A673 (cell line): ENCODE results near the gene IGLL5. TPM values are rescaled to one million over a fixed set of nuclear protein-coding genes. Genes with fewer than 3 reads are reported as not detected.

Experiments used
- BruUV-seq: library from RNA; stranded (reverse); fragments of 400-500 nt; replicated peaks from 2 replicates; lab custom pipeline; 2021; lab: Mats Ljungman, UMichigan
- CTCF ChIA-PET: fragments of 300-600 bp; sonication (Branson Sonifier 250); formaldehyde crosslinking; loops from one replicate; lab custom pipeline; 2022; ENCODE audit warnings: antibody characterized with exemption; lab: Charles Lee
- POLR2A ChIA-PET: fragments of 300-600 bp; sonication (Branson Sonifier 250); formaldehyde crosslinking; loops from one replicate; lab custom pipeline; 2022; ENCODE audit warnings: antibody characterized with exemption; ENCODE audit not compliant: low non-redundant PET; lab: Charles Lee
- DNase-seq: peaks from one replicate; pipeline ENCODE4 v3.0.0-alpha.2; 2015; ENCODE audit warnings: low spot score
- H3K27ac ChIP-seq: fragments of 200-600 bp; sonication (generic); 2 replicates; pipeline ENCODE4 v1.5.1; 2016; ENCODE audit warnings: mixed run types, low read depth, mild to moderate bottlenecking, mixed read lengths, antibody characterized with exemption, low read length; ENCODE audit not compliant: poor library complexity, severe bottlenecking
- H3K27me3 ChIP-seq: fragments of 200-600 bp; sonication (generic); replicated peaks from 2 replicates; pipeline ENCODE4 v1.6.1; 2017; ENCODE audit warnings: mixed run types, low read depth, mild to moderate bottlenecking, mixed read lengths, antibody characterized with exemption, low read length; ENCODE audit not compliant: insufficient read depth, poor library complexity
- H3K36me3 ChIP-seq: fragments of 200-600 bp; sonication (generic); 2 replicates; pipeline ENCODE4 v1.6.1; 2016; ENCODE audit warnings: mixed run types, mild to moderate bottlenecking, mixed read lengths, antibody characterized with exemption, low read length; ENCODE audit not compliant: insufficient read depth, poor library complexity, severe bottlenecking
- H3K4me1 ChIP-seq: fragments of 200-600 bp; sonication (generic); 2 replicates; pipeline ENCODE4 v1.6.1; 2017; ENCODE audit warnings: mixed run types, mild to moderate bottlenecking, mixed read lengths, antibody characterized with exemption, low read length; ENCODE audit not compliant: insufficient read depth, poor library complexity, severe bottlenecking
- H3K4me3 ChIP-seq: fragments of 200-600 bp; sonication (generic); 2 replicates; pipeline ENCODE4 v1.5.1; 2016; ENCODE audit warnings: low read depth, mixed run types, mild to moderate bottlenecking, mixed read lengths, low read length; ENCODE audit not compliant: poor library complexity, severe bottlenecking
- H3K9me3 ChIP-seq: fragments of 200-600 bp; sonication (generic); 2 replicates; pipeline ENCODE4 v1.6.1; 2016; ENCODE audit warnings: mixed run types, low read depth, mild to moderate bottlenecking, mixed read lengths, antibody characterized with exemption, low read length; ENCODE audit not compliant: poor library complexity, severe bottlenecking
- EZH2 ChIP-seq: fragments of 200-600 bp; sonication (generic); IDR thresholded peaks from 2 replicates; pipeline ENCODE4 v1.6.1; 2017; ENCODE audit warnings: borderline replicate concordance, low read depth, mild to moderate bottlenecking, mixed read lengths, antibody characterized with exemption, low read length; ENCODE audit not compliant: poor library complexity, severe bottlenecking
- intact Hi-C: fragments of 100-400 bp; cut with micrococcal nuclease; formaldehyde crosslinking; loops from one replicate; pipeline ENCODE4 v1.10.0; 2022; ENCODE audit not compliant: unreplicated experiment
- total RNA-seq: library from RNA; stranded (reverse); gene quantifications from 2 replicates; pipeline ENCODE4 v1.2.3, GENCODE V29; 2021
- TF ChIP-seq, protein P1 (sequence below): fragments of 300-800, 200-600 bp; sonication (generic); conservative IDR thresholded peaks from 2 replicates; pipeline ENCODE4 v1.5.1; 2017; ENCODE audit warnings: low read depth, mild to moderate bottlenecking, antibody characterized with exemption, low read length, moderate library complexity, mixed read lengths

The IGLL5 gene
- total RNA-seq, 1 experiment from 2014 or later = not detected

DNA sequence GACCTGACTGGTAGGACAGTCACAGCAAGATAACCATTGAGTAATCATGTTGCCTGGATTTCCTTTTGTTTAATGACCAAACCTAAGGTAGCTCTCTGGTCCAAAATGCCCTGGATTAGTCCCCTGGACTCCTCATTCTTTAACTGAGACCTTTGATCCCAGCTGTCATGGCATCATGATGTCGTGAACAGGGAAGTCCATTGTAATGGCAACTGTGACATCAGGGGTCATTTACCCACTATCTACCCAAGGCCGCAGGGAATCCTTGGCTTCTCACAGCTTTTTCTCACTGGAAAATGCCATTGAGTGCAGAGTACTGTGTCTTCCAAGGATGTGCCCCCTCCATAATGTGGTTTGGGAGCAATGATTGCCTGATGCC lies 29.1 kb upstream of the IGLL5 start:
- Histone ChIP-seq H3K27ac (no peak overlapping the region), H3K4me3 (no peak overlapping the region), H3K27me3 (peaks cover 36% of the 10 kb centered on the region), H3K36me3 (no peaks in the 10 kb centered on the region), H3K9me3 (no peaks in the 10 kb centered on the region), H3K4me1 (no peaks in the 10 kb centered on the region)
- intact Hi-C loops = loop anchor here (10.0 kb wide), 1 partner anchor 266 kb away; no protein-coding TSS in a partner anchor
- ChIA-PET CTCF (no interaction called here), POLR2A (no interaction called here)
- DNase-seq = no peak
- BruUV-seq = no TSS peak
- TF ChIP-seq EZH2 = no peak
- TF ChIP-seq, protein P1, sequence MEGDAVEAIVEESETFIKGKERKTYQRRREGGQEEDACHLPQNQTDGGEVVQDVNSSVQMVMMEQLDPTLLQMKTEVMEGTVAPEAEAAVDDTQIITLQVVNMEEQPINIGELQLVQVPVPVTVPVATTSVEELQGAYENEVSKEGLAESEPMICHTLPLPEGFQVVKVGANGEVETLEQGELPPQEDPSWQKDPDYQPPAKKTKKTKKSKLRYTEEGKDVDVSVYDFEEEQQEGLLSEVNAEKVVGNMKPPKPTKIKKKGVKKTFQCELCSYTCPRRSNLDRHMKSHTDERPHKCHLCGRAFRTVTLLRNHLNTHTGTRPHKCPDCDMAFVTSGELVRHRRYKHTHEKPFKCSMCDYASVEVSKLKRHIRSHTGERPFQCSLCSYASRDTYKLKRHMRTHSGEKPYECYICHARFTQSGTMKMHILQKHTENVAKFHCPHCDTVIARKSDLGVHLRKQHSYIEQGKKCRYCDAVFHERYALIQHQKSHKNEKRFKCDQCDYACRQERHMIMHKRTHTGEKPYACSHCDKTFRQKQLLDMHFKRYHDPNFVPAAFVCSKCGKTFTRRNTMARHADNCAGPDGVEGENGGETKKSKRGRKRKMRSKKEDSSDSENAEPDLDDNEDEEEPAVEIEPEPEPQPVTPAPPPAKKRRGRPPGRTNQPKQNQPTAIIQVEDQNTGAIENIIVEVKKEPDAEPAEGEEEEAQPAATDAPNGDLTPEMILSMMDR = no peak

DNA sequence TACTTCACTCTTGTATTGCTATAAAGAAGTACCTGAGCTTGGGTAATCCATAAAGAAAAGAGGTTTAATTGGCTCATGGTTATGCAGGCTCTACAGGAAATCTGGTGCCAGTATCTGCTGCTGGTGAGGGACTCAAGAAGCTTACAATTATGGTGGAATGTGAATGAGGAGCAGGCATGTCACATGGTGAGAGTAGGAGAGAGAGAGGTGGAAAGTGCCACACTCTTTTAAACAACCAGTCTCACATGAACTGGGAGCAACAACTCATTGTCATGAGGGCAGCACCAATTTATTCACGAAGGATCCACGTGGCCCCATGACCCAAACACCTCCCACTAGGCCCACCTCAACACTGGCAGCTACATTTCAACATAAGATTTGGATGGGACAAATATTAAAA lies 24.6 kb upstream of the IGLL5 start:
- H3K4me1 ChIP-seq = no peaks in the 10 kb centered on the region
- no peaks in the 10 kb centered on the region for H3K36me3 ChIP-seq
- H3K27ac ChIP-seq = no peak overlapping the region
- peaks cover 34% of the 10 kb centered on the region for H3K27me3 ChIP-seq
- CTCF ChIA-PET = no interaction called here
- no peak overlapping the region for H3K4me3 ChIP-seq
- BruUV-seq = no TSS peak
- no peak for TF ChIP-seq EZH2
- TF ChIP-seq, protein P1 = no peak
- POLR2A ChIA-PET = no interaction called here
- H3K9me3 ChIP-seq = no peaks in the 10 kb centered on the region
- intact Hi-C loops = no loop called here
- no peak for DNase-seq

DNA sequence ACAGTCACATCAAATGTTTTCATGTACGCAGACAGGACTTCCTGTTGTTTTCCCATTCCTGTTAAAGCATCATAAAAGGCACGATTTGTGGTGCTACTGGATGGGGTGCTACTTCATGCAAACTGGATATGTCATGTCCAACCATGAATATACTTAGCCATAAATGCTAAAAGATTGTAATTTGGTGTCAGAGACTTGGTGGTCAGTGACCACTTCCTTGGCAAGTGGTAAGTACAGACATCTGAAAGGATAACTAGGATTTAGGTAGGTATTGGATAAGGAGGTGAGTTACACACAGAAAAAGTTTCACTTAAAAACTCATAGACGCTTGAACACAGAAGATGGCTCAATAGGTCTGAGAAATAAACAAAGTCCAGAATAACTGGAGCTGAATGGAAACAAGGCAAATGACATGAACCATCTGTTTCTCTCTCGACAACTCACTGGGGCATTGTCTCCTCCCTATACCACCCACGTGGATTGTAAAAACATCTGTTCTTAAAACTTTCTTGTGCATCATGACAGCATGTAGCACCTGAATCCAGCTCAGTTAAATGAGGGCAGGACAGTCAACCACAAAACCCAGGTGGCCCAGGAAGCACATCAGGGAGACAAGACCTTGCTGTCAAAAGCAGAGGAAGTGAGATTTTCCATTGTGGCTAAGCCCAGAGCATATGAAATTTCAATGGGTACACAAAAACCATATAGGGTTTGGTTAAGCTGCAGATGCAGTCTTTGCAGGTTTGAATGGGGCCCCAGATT lies 22.1 kb upstream of the IGLL5 start:
- ChIA-PET POLR2A (no interaction called here), CTCF (interaction anchor here (1.0 kb wide), 1 partner anchor 63 kb away, joined by 3 read pairs; no protein-coding TSS in a partner anchor)
- intact Hi-C loops = no loop called here
- H3K27ac ChIP-seq = no peak overlapping the region
- H3K9me3 ChIP-seq = no peaks in the 10 kb centered on the region
- no TSS peak for BruUV-seq
- H3K36me3 ChIP-seq = no peaks in the 10 kb centered on the region
- no peak overlapping the region for H3K4me3 ChIP-seq
- peaks cover 30% of the 10 kb centered on the region for H3K27me3 ChIP-seq
- no peak for DNase-seq
- no peaks in the 10 kb centered on the region for H3K4me1 ChIP-seq
- TF ChIP-seq, protein P1 = no peak
- no peak for TF ChIP-seq EZH2
